Heart left ventricle (tissue), 16 donors: ENCODE data around the gene SGPL1. TPM values are rescaled to one million over a fixed set of nuclear protein-coding genes. Genes with fewer than 3 reads are reported as not detected.

Experiments
- ATAC-seq, 4 donors: fragments of 200-7000 bp; cut with Tn5 transposase; one replicate each; pipeline ENCODE4 v1.9.1; 2020 to 2022; ENCODE audit warnings: moderate library complexity in 4 of 4, mild to moderate bottlenecking in 3 of 4, moderate number of reproducible peaks in 1 of 4
- DNase-seq, 5 donors: peaks; one replicate each; pipeline ENCODE4 v3.0.0-alpha.2; 2020
- H3K27ac ChIP-seq, 12 donors: fragments of 200-600 bp; sonication (generic) in 4 of 12; one replicate each; pipeline versions ENCODE4 v1.5.0 to v1.8.0; 2016 to 2022; ENCODE audit warnings: mild to moderate bottlenecking in 2 of 12
- H3K27me3 ChIP-seq, 9 donors: fragments of 200-600 bp; sonication (generic) in 2 of 9; one replicate each; pipeline versions ENCODE4 v1.5.1 to v1.8.0; 2016 to 2022; ENCODE audit warnings: mild to moderate bottlenecking in 3 of 9
- H3K36me3 ChIP-seq, 9 donors: fragments of 200-600 bp; sonication (generic) in 2 of 9; one replicate each; pipeline versions ENCODE4 v1.5.0 to v1.8.0; 2018 to 2022; ENCODE audit warnings: mild to moderate bottlenecking in 2 of 9
- H3K4me1 ChIP-seq, 12 donors: fragments of 200-600 bp; sonication (generic) in 4 of 12; one replicate each; pipeline versions ENCODE4 v1.5.0 to v1.8.0; 2016 to 2022; ENCODE audit warnings: mild to moderate bottlenecking in 3 of 12
- H3K4me3 ChIP-seq, 12 donors: fragments of 200-600 bp; sonication (generic) in 4 of 12; one replicate each; pipeline versions ENCODE4 v1.5.0 to v1.8.0; 2017 to 2022; ENCODE audit warnings: mild to moderate bottlenecking in 9 of 12, moderate library complexity in 4 of 12
- H3K9me3 ChIP-seq, 12 donors: fragments of 200-600 bp; sonication (generic) in 4 of 12; one replicate each; pipeline versions ENCODE4 v1.5.0 to v1.8.0; 2016 to 2022; ENCODE audit warnings: mild to moderate bottlenecking in 1 of 12
- CTCF ChIP-seq, 12 donors: fragments of 200-600 bp; sonication (generic) in 4 of 12; IDR thresholded peaks; one replicate each; pipeline versions ENCODE4 v1.5.0 to v1.8.0; 2018 to 2022; ENCODE audit warnings: antibody characterized with exemption in 12 of 12, mild to moderate bottlenecking in 5 of 12
- POLR2A ChIP-seq, 2 donors: fragments of 450-650 bp; IDR thresholded peaks; one replicate each; pipeline ENCODE4 v1.6.1; 2017; ENCODE audit warnings: antibody characterized with exemption in 2 of 2, mild to moderate bottlenecking in 2 of 2, moderate library complexity in 2 of 2
- WGBS, 4 donors: extraction: QIAGEN DNeasy Blood & Tissue Kit in 2 of 4; methylation state at CpG; one replicate each; pipeline versions ENCODE4 v1.1.5 to v1.1.7; 2013 to 2018; 5-methylcytosine and 5-hydroxymethylcytosine counted together
- intact Hi-C, 10 donors: fragments of 100-400 bp; cut with DNase I; formaldehyde crosslinking; loops; one replicate each; pipeline versions ENCODE4 v1.11.1 to v1.14.2; 2022
- polyA plus RNA-seq, 2 donors: library from polyadenylated mRNA; stranded (reverse); fragments of 200-250 nt; gene quantifications; one replicate each; pipeline ENCODE4 v1.2.3, GENCODE V29; 2013
- total RNA-seq, 9 donors: library from RNA; depleted of rRNA in 2 of 9; stranded (reverse); fragments of >200 nt in 2 of 9; fragmentation: NEBNext Ultra II Directional in 3 of 9; extraction: Animal tissue kit (Norgen Biotek cat#: 25700) in 3 of 9; gene quantifications; one replicate each; pipeline versions ENCODE4 v1.1.0 to v1.2.4, GENCODE V29; 2016 to 2023
- donor health status: ischemic (EF 13 %, LVEDD 7.1; RV severe dilation, severe dysfunction).
- donor health status: healthy with polysubstance abuse.
- donor health status: DM: no; HTN: yes; CAD: no.
- donor health status: DM: no; HTN: no; CAD: no.
- donor health status: ischemic (EF 25% LVEDD 6.9; RV normal size, moderate dysfunction).
- donor health status: ischemic (EF 25% LVEDD 5.7; RV mildly dilated, moderate dysfunction).
- donor health status: healthy.
- donor health status: DM: yes; HTN: yes; CAD: no.
- donor health status: ischemic (EF 35%, LVEDD 5.7; RV mildly dilated, moderate dysfunction).
- donor health status: nonischemic (EF 11% LVEDD 7.7; RV severe dilation, severe dysfunction).
- donor health status: DM: yes; HTN: yes; CAD: no.
- donor health status: PGD.
- donor health status: ischemic (EF 29% LVEDD 5.4; RV normal size, mild dysfunction).
- donor health status: nonischemic (EF 23%, LVEDD 6.1; RV moderate dilation, normal function).

Gene SGPL1
- total and polyA plus RNA-seq, 11 donors: 2.9 to 32.3 (median 11.4) TPM

GRCh38 chr10:70845256-70845655, 29.5 kb downstream of the SGPL1 start:
- DNase-seq (no peak), ATAC-seq (no peak)
- Histone ChIP-seq H3K4me1 (peaks cover 0 to 17% (median 3%) of the 10 kb centered on the region in 12 donors), H3K36me3 (peaks cover 0 to 27% (median 16%) of the 10 kb centered on the region in 9 donors), H3K27me3 (no peaks in the 10 kb centered on the region), H3K27ac (no peak overlapping the region), H3K4me3 (no peak overlapping the region), H3K9me3 (no peaks in the 10 kb centered on the region)
- intact Hi-C loops: no loop called here
- TF ChIP-seq POLR2A (IDR thresholded peaks at IDR 0.05) (no peak), CTCF (IDR thresholded peaks at IDR 0.05) (no peak)
- WGBS, 4 donors: 81 to 100% (median 91%) methylated on average over 2 of the region's 2 CpGs

- Histone ChIP-seq H3K36me3 (peaks cover 0 to 28% (median 21%) of the 10 kb centered on the region in 9 donors), H3K27ac (no peak overlapping the region), H3K9me3 (no peaks in the 10 kb centered on the region), H3K27me3 (no peaks in the 10 kb centered on the region), H3K4me1 (peaks cover 0 to 18% (median 3%) of the 10 kb centered on the region in 12 donors), H3K4me3 (no peak overlapping the region)
- intact Hi-C loops: no loop called here
- no peak for DNase-seq
- WGBS, 4 donors: 90 to 96% (median 95%) methylated on average over 1 of the region's 1 CpG
- no peak for ATAC-seq
- TF ChIP-seq POLR2A (IDR thresholded peaks at IDR 0.05) (no peak), CTCF (IDR thresholded peaks at IDR 0.05) (no peak)
These were observed 30.1 kb downstream of the SGPL1 start for GRCh38 chr10:70845816-70846215.

GRCh38 chr10:70846795-70847194, 31.0 kb downstream of the SGPL1 start:
- H3K27ac ChIP-seq: no peak overlapping the region
- peaks cover 0 to 18% (median 3%) of the 10 kb centered on the region in 12 donors for H3K4me1 ChIP-seq
- DNase-seq (no peak), ATAC-seq (no peak)
- 85 to 97% (median 95%) methylated on average over 2 of the region's 2 CpGs for WGBS, 4 donors
- H3K27me3 ChIP-seq: no peaks in the 10 kb centered on the region
- no peak overlapping the region for H3K4me3 ChIP-seq
- intact Hi-C loops: no loop called here
- peaks cover 0 to 37% (median 30%) of the 10 kb centered on the region in 9 donors for H3K36me3 ChIP-seq
- H3K9me3 ChIP-seq: no peaks in the 10 kb centered on the region
- TF ChIP-seq POLR2A (IDR thresholded peaks at IDR 0.05): no peak

GRCh38 chr10:70847659-70848360, 32.1 kb downstream of the SGPL1 start:
- DNase-seq (no peak), ATAC-seq (no peak)
- TF ChIP-seq CTCF (IDR thresholded peaks at IDR 0.05) (no peak), POLR2A (IDR thresholded peaks at IDR 0.05) (no peak)
- no peaks in the 10 kb centered on the region for H3K9me3 ChIP-seq
- no peak overlapping the region for H3K27ac ChIP-seq
- H3K4me1 ChIP-seq: peaks cover 0 to 18% (median 3%) of the 10 kb centered on the region in 12 donors
- H3K27me3 ChIP-seq: no peaks in the 10 kb centered on the region
- intact Hi-C loops: no loop called here
- WGBS, 4 donors: 52 to 61% (median 56%) methylated on average over 1 of the region's 1 CpG
- no peak overlapping the region for H3K4me3 ChIP-seq
- peaks cover 0 to 46% (median 37%) of the 10 kb centered on the region in 9 donors for H3K36me3 ChIP-seq
